HEK293T (cell line): ENCODE measurements around the gene MYO16.

ENCODE experiments used
- BHLHE40 ChIP-seq: fragments of 450-650 bp; IDR thresholded peaks from 2 replicates; pipeline ENCODE4 v1.6.1; 2016; ENCODE audit warnings: mild to moderate bottlenecking, moderate library complexity, borderline replicate concordance
- FOXA1 ChIP-seq: fragments of 450-650 bp; IDR thresholded peaks from 2 replicates; pipeline ENCODE4 v1.6.1; 2016; ENCODE audit warnings: mild to moderate bottlenecking
- FOXK2 ChIP-seq: fragments of 450-650 bp; IDR thresholded peaks from 2 replicates; pipeline ENCODE4 v1.6.1; 2016; ENCODE audit warnings: mild to moderate bottlenecking
- FOXM1 ChIP-seq: fragments of 450-650 bp; IDR thresholded peaks from 2 replicates; pipeline ENCODE4 v1.6.1; 2017; ENCODE audit warnings: mild to moderate bottlenecking, borderline replicate concordance
- NFRKB ChIP-seq: fragments of 450-650 bp; IDR thresholded peaks from 2 replicates; pipeline ENCODE4 v1.6.1; 2016; ENCODE audit warnings: mild to moderate bottlenecking, moderate library complexity
- SP1 ChIP-seq: fragments of 450-650 bp; IDR thresholded peaks from 2 replicates; pipeline ENCODE4 v1.6.1; 2017
- SUZ12 ChIP-seq: fragments of 450-650 bp; IDR thresholded peaks from 2 replicates; pipeline ENCODE4 v1.6.1; 2016; ENCODE audit warnings: mild to moderate bottlenecking
- TARDBP ChIP-seq: fragments of 450-650 bp; IDR thresholded peaks from 2 replicates; pipeline ENCODE4 v1.6.1; 2016
- ZNF384 ChIP-seq: fragments of 450-650 bp; IDR thresholded peaks from 2 replicates; pipeline ENCODE4 v1.6.1; 2016

DNA sequence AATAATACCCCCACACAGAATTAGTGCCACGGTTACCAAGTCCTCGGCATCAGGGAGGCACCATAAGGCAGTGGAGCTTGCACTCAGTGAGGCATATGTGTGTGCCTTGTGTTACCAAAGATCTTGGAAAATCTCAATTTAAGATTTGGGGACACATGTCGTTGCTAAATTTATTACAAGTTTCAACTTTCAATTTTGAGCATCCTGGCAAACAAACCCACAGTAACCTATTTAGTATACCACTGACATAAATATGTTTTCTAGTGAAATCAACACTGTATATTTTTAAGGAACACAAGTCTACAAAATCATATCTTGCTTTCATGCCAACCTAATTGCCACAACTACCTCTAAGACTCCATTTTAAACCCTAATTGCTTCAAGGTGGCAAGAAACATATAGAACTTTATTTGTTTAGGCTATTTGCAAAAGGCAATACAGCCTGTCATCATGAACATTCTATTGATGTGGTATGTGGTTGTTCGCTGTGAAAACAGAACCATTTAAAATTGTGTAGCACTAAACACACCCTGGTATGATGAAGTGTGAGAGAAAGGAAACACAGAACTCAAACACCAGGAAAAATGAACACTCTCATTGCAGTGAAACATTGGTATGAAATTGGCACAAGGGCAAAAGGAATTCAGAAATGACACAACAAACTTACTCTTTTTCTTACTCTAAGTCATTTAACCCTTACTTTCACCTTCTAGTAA is 625.9 kb downstream of the MYO16 start:
- TF ChIP-seq SUZ12 (no peak), FOXM1 (no peak), NFRKB (no peak), FOXA1 (no peak), FOXK2 (no peak), SP1 (no peak), BHLHE40 (no peak), TARDBP (no peak), ZNF384 (no peak)
